Measurements from ENCODE around the gene OR2A1.
"Not testable (repeated sequence)": the region's sequence is repeated elsewhere in the genome, so short reads cannot be mapped to it uniquely, and the experiment has no call there.

OR2A1 gene, protein sequence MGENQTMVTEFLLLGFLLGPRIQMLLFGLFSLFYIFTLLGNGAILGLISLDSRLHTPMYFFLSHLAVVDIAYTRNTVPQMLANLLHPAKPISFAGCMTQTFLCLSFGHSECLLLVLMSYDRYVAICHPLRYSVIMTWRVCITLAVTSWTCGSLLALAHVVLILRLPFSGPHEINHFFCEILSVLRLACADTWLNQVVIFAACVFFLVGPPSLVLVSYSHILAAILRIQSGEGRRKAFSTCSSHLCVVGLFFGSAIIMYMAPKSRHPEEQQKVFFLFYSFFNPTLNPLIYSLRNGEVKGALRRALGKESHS

DNA sequence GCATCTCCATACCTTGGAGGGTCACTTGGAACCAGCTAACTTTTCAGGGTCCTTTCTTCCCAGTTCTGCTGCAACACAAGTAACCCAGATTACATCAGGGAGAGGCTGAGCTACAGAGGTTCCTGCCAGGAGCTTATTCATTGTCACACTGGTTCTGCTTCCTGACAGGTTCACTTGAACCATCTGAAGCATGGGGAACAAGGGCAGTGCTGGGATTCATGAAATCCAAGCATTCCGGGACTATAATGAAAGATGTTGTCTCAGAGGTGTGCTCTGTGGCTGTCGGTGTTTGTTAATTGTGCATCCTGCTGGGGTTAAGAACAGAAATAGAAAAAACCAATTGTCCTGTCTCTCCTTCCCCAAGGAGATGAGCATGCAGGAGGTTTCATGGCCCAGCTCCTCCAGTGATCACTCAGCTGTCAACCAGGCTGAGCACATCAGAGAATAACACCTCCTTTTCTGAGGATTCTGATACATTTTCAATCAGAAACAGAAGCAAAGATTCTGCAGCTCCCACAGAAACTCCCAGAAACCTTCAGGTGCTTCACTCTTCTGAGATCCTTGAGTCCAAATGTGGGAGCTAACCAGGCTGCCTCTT lies at the start of gene OR2A1:
OR2A1 (plus strand) TSS at position 548 of the 598 bp plus-strand sequence. CDS start 5,706 bp downstream, outside the sequence.
- not testable (repeated sequence) for DNase-seq

DNA sequence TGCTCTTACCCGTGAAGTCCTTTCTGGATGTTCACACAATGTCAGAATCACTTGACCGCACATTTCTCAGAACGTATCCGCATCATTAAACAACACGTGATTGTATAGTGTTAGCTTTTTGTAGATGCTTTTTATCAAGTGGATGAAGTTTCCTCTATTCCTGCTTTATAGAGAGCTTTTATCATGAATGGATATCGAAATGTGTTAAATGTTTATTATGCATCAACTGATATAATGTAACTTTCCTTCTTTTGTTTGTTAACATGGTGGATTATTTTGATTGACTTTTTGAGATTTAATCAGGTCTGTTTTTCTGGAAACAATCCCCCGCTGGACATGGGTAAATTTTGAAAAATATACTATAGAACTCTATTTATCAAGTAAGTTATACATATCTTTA lies 47.5 kb upstream of the OR2A1 start, which contains the start of gene OR2A7:
OR2A7 (minus strand) TSS at position 101 of the 400 bp plus-strand sequence. CDS start 5,164 bp downstream, outside the sequence.
- DNase-seq, result not testable (repeated sequence)

DNA sequence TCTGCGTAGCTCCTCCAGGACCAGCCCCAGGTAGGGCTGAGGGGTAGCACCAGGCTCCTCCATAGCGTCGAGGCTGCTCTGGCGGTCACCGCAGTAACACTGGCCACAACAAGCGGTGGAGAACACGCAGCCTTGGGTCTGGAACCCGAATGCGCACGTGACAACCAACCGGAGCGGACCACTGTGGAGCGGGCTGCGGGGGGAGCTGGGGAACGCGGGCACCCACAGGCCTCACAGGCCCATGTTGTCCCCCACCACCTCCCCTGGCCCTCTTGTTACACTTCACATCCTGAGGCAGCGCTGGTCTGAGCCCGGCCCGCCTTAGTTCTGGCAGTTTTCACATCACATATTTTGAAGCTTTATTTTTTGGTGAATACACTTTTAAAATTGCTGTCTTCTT lies 43.0 kb upstream of the OR2A1 start, which contains the start of gene CTAGE8:
CTAGE8 (minus strand) TSS at position 101 of the 400 bp plus-strand sequence; CDS start at position 63, 38 bp downstream.
- DNase-seq, result not testable (repeated sequence)

DNA sequence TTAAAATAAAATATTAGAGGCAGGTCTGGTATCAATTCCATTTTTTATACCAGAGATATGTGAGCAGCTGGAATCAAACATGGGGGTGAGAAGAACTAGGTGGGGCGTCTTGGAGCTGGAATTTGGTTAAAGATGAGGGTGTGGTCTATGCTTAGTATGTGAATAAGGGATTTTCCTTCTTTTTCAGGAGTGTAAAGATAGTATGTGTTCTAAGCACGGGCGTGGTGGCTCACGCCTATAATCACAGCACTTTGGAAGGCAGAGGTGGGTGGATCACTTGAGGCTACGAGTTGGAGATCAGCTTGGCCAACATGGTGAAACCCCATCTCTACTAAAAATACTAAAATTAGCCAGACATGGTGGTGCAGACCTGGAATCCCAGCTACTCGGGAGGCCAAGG lies 36.9 kb upstream of the OR2A1 start:
- DNase-seq, result not testable (repeated sequence)

DNA sequence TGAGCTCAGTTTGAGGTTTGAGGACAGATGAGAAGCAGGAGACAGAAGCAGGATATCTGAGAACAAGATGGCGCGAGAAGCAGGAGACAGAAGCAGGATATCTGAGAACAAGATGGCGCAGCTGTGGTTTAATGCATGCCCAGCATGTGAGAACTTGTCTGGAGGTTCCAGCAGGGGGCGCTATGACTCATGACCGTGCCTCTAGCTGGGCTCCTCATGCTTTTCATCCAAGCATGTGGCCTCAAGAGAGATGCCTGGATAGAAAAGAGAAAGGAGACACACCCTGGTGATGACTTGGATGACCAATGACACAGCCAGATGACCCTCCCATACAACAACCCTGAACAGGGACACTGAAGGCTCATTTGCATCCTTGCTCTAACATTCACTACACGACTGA lies 32.2 kb upstream of the OR2A1 start:
- not testable (repeated sequence) for DNase-seq

DNA sequence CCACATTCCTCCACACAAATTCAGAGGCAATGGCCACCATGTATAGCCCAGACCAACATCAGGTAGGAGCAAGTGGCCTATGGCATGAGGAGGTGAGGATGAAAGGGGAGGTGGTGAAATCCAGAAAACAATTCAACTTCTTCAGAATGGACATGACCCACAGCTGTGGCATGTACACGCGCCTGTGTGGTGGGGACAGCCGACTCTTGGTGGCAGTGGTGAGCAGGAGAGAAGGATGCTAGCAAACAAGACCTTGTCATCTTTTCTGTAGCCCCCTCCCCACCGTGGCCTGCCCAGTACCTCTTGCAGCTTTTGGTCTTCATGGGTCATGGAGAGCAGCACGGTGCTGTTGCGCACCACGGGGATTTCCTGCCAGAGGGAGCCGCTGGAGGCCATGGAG lies 30.2 kb upstream of the OR2A1 start:
- not testable (repeated sequence) for DNase-seq

DNA sequence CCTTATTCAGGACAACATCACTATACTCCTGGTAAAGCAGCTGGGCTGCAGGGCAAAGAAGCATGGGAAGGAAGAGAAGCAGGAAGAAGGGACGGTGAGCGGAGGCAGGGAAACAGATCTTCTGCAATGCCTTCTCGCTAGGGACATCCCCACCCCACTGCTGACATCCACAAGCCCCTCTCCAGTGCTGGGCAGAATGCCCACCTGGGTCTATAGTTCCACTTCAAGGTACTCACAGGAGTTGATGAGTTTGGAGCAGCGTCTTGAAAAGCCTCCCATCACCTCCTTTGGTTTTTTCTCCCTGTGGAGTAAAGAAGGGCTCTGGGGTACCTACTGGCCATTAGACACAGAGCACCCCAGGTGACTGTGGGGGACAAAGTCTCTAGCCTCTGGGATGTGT lies 29.7 kb upstream of the OR2A1 start:
- DNase-seq, result not testable (repeated sequence)

DNA sequence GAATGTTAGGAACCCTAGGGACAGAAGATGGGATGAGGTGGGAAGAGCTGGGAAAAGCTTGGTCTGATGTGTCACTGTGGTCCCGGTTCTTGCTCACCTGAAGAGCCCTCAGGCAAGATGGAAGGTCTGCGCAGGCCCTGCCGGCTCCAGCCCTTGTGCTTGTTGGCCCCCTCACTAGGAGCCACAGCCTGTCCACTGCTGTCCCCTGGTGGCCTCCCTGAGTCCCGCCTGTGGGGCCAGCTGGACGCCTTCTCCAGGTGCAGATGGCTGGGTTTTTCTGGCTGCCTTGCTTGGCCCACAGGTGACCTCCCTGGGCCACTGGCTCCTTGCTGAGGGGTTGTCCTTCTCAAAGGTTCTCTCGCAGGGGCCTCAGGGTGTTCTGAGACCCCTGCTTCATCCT lies 28.5 kb upstream of the OR2A1 start:
- not testable (repeated sequence) for DNase-seq

DNA sequence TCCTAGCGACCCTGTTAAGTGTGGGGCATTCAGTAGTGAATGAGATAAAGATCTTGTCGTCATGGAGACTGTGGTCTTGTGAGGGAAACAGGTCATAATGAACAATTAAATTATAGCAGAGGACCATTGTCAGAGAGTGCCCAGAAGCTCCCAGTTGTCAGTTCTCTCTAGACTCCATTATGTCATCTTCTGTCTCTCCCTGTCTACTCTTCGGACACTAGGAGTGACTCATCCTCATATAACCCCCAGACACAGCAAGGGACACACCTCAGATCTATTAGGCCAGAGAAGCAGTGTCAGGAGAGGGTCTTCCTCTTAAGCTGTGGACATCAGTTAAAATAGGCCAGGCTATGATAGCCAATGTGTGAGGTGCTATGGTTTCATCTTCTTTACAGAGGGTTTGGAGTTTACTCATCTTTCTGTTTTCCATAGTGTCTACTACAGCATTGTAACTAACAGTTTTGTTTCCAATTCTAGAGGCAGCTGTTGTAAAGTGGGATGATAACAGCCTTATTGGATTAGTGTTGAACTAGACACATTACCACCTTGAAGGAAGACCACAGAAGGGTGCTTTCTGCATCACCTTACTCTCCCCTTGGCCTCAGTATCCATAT lies 24.9 kb upstream of the OR2A1 start:
- not testable (repeated sequence) for DNase-seq

DNA sequence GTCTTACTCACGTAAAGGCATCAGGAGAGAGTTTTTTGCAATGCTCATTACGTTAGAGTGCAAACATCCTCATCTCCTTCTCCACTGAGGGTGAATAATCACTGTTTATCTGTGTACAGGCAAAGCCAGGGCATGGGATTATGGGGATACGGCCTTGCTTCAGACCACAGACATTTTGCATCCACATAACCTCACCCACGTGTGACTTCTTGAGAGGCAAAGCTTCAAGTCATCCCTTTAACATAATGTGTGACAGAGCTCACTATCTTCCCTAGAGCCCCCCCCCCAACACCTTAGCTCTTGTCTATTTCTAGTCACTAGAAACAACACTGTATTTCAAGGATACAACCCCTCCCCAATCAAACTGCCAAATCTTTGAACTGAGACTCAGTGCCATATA lies 20.6 kb upstream of the OR2A1 start:
- not testable (repeated sequence) for DNase-seq

DNA sequence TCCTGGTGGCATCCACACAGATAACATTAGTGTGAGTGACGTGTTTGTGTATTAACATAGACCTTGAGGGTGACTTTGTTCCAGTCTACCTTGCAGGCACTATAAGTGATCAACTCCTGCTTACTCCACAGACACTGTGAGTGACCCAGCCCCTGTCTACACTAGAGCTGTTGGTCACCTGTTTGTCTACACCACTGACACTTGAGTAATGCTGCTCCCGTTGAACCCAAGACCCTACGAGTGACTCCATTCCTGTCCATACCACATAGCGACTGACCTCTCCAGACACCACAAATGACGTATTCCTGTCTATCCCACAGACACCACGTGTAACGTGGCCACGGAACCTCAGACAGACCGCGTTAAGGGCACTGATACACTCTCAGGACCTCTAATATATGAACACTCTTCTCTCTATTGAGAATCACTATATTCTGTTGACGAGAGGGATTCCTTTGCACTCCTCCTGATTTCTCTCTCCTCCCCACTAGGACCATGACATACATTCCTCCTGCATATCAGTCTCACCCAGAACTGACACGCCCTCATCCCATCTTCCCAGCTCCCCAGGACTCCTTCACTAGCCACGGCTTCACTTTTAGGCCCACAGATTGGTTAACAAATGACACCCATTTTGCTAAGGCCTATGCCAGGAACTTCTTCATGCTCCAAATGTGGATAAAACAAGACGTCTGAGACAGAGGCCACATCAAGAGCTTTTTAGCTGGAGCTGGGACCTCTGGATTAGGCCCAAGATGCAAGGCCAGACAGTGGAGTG lies 19.6 kb upstream of the OR2A1 start:
- DNase-seq, result not testable (repeated sequence)

DNA sequence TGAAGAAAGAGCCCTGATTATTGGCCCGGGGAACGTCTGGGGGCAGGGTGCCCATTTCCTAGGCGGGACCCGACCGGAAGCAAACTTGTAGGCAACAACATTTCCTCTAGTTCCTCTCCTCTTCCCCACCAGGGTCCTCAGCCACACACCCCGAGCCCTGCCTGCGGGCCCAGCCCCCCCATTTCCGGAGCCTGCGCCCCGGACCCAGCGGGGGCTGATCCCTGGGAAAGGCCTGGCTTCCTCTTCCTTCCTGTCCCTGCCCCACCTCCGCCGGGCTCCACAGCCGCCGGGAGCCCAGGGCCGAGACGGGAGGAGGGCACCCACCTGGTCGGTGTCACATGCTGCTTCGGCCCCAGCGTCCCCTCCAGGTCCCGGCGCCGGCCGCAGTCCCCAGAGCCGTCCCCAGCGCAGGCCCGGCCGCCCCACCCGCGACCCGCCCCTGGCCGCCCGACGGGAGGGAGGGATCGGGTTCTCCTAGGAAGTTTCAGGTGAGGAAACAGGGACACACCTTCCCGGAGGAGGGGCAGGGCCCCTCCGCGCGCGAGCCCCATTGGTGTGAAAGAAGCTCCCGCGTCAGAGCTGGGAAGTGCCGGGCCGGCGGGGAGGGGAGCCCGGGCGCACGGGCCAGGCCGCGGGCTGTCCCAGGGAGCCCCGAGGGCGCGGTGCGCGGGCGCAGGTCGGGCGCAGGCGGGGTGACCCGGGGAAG lies 18.3 kb upstream of the OR2A1 start:
- DNase-seq, result not testable (repeated sequence)

DNA sequence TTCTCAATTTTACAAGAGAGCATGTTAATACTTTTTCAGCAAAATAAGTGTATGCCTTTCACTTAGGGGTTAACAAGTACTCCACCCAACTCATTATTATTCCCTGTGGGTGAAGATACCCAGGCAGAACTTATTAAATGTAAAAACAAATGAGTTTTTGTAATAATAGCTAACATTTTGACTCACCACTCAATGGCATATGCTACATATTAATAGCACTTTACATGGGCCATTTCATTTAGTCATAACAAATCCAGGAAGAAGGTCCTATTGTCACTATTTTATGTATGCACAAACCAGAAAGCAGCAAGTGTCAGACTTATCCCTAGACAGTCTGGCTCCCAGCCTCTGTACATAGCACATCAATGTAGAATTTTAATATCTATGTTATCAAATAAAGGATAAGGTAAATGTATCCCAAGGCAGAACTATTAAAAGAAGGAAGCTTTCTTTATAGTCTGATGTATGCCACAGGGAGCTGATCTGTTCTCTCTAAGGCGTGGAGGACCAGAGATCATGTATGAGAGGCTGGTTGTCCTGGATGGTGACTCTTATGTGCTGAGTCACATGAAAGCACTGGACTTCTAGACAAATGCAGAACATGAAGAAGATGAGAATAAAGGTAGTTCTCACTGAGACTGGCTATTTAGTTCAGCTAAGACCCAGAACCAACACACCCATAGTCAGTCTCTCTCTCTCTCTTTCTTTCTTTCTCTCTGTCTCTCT lies 9.5 kb upstream of the OR2A1 start:
- not testable (repeated sequence) for DNase-seq

DNA sequence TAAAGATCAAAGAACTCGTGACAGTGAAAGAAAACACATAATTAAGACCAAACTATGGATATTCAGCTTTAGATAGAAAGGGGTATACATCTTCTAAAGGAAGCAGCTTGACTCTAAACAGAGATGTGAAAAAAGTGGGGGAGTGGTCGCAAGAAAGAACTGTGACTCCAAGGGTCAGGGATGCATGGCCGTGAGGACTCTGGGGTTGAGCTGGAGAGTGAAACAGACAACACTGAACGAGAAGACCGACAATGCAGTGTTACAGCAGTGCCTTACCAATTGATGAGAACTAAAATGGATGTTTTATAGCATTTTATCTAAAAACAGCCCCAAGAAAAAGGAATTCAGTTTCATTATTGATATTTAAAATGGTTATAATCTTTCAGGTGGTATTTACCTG lies 8.6 kb upstream of the OR2A1 start:
- DNase-seq, result not testable (repeated sequence)

DNA sequence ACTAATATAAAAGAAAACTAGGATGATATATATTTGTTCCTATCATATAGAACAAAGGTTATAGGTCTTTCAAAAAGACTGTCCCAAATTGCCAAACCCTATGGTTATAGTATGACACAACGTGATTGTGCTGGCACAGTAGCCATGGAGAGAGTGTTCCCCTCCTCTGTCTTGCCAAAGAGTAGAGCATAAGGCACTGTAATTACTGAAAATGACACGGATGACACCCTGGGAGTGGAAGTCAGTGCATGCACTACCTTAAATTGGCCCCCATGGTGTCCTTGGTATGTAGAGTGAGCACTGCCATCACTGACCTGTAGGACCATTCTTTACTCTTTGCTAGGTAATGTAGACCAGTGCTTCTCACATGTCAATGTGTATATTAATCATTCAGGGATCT lies 7.1 kb upstream of the OR2A1 start:
- not testable (repeated sequence) for DNase-seq

DNA sequence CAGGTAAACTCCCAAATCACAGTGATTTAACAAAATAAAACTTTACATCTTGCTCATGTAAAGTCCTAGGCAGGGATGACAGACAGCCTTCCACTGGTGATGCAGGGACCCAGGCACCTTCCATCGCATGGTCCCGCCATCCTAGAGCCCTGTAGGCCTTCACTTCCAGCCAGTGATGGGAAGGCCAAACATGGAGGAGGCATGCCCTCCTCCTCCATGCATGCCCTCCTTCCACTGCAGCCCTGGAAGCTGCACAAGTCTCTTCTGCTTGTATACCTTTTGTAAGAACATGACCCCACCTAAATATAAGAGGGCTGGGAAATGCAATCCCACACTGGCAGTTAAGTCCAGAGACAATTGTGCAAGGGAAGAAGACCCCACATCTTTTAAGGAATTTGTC lies 2.5 kb upstream of the OR2A1 start:
- not testable (repeated sequence) for DNase-seq

DNA sequence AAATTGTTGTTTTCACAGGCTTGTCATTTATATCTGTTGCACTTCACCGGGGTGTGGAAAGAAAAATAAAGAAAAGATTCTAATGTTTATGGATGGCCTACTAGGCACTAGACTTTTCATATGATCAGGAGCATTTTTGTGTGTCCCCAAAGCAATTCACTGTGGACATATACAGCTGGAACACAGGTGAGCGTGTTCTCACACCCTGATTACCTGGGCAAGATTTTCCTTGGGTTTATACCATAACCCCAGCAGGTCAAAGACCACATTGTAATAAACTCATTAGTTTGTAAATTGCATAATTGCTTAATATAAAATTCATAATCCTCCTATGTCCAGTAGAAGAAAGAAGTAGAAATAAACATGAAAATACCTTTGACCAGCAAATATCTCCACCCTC lies 1.0 kb upstream of the OR2A1 start:
- not testable (repeated sequence) for DNase-seq

DNA sequence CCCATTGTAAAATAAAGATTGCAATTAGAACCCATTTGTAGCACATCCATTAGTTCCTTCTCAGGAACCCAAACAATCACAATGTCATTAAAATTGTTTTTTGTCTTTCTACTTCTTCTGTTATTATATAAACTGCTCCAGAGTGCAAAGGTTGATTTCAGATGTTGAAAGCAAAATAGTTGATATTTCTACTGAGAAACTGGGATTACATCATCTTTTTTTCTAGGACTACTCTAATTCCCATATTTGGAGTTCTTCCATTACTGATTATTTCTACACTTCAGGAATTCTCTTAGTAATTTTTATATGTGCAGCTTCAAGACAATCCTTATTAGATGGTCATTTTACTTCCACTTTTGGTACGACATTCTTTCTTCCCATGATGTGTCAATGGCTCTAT lies 5.3 kb downstream of the OR2A1 start:
- not testable (repeated sequence) for DNase-seq

DNA sequence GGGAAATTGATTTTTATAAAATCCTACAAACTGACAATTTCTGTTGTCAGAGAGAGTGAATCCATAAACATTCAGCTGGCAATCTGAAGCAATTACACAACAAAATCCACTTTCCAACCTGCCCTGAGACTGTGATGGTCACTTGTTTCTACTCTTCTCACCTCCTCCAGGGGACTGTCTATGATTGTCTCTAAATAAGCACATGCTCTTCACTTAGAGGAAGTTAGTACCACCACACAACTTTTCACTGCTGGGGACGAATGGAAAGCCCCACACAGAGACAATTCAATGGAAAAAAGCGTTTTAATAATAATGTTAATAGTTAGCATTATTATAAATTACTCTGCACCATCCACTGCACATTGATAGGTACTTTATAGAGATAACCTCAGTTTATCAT lies 7.3 kb downstream of the OR2A1 start:
- not testable (repeated sequence) for DNase-seq

DNA sequence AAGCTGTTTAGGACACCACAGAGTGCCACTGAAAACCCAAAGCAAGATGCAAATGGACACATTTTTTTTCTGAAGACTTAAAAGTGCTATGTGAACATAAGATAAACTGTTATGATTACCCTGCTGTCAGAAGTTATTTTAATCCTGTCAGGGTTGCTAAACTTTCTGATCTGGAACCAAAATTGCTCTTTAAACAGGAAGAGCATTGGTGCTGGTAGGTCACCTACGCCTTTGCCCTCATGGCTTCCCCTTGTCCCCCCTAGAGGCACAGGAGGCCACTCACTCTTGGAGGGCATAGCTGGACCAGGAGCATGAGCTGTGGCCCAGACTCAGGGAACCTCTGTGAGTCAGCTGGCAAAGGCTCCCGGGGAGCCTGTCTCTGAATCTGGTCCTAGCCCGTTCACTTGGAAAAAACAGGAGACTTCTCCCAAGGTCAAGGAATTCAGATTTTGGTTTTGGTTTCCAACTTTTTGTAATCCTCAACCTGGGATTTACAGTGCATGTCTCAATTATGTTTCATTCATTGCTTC lies 9.5 kb downstream of the OR2A1 start:
- DNase-seq, result not testable (repeated sequence)

DNA sequence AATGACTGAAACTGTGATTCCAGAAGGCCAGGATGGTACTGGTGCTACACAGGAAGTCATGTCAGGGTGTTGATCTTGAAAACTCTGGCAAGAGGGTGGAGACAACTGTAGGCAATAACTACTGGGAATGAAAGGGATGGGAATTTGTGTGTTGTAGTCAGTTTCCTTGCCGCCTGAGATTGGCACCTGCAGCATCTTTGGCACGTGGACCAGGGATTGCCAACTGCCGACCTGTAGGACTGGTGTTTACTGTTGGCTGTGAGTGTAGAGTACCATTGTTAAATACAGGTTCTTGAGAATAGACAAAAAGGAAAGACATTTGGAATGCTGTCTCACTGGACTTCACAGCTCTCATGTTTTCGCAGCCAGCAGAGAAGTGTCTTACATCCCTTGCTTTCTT lies 11.1 kb downstream of the OR2A1 start:
- not testable (repeated sequence) for DNase-seq
